HG02852 (cell line): ENCODE data around the gene SRCAP.

Source experiments
- ATAC-seq: cut with Tn5 transposase; IDR thresholded peaks from one replicate; pipeline ENCODE4 v1.9.1; 2021; ENCODE audit warnings: mild to moderate bottlenecking, moderate library complexity; ENCODE audit not compliant: unreplicated experiment

Gene SRCAP

DNA sequence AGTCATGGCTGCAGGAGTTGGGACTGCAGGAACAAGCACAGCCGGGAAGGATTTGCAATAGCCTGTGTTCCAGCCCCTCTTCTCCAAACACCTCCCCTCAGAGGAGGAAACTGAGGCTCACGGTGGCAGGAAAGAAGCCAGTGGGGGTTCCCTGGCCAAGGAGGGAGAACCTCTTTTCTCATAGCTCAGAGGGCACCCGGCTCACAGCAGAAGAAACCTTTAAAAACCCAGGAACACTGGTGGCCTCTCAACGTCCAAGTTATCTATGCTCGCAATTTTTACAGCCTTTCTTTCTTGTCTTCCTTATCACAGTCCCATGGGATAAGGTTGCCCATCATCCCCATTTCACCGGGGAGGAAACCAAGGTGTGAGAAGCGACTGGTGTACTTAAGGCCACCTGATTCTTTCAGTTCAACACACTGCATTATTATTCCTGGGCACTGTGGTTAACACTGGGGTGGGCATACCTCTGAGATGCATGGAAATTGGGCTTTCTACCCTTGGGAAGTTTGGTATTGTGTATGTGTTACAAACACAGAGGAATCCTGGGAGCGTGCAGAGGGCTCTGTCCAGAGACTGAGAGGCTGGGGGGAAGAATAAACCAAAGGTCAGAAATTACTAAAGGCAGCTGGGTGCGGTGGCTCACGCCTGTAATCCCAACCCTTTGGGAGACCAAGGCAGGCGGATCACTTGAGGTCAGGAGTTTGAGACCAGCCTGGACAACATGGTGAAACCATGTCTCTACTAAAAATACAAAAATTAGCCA, 88.8 kb downstream of the SRCAP start:
- no peak for ATAC-seq
